ENCODE results near the gene ANKRD55. TPM values are rescaled to one million over a fixed set of nuclear protein-coding genes. Genes with fewer than 3 reads are reported as not detected.

ANKRD55 gene
- total and polyA plus RNA-seq, 2 donors (not counting 3 experiments of a cell fraction or from before 2014, with no cell fraction given): 1.4 to 2.1 TPM

DNA sequence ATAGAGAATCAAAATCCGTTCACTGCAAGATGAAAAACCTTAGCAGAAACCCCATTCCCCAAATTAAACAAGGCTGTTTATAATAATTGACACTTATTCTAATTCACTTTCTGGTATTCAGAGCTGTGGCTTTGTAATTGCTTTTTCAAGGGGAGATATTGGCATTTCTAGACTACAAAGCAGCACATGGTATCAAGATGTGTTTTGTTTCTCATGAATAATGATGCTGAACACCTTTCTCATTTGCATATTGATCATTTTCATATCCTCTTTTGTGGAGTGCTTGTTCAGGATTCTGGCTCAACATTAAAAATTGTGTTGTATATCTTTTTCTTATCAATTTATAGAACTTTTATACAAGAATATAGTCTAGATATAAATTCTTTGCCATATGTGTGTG is 22.4 kb upstream of the ANKRD55 start:
- no peak overlapping the region for H2AFZ ChIP-seq (ENCODE audit: low read depth, low read length)
- no peaks in the 10 kb centered on the region for H3K9me1 ChIP-seq (replicated peaks; ENCODE audit: control insufficient read depth, extremely low read depth, insufficient read depth, low read length)
- H3K4me3 ChIP-seq (replicated peaks in 1 of 3; ENCODE audit: insufficient read depth in 1 of 3, low read depth in 1 of 3, low read length in 3 of 3): no peak overlapping the region
- H3K36me3 ChIP-seq (ENCODE audit: control insufficient read depth in 2 of 2, extremely low read depth in 1 of 2, insufficient read depth in 2 of 2, low read length in 2 of 2): no peaks in the 10 kb centered on the region
- no peak overlapping the region for H3K27ac ChIP-seq (ENCODE audit: insufficient read depth, low read depth, low read length)
- intact Hi-C loops (cut with micrococcal nuclease) (no loop called here), dilution Hi-C loops (cut with MboI; ENCODE audit: extremely low pct_ligation_motif_present, low sequenced_read_pairs) (no loop called here)
- BruUV-seq (replicated peaks): no TSS peak
- no peak overlapping the region for H3K9ac ChIP-seq (replicated peaks; ENCODE audit: extremely low read depth, insufficient read depth, low read length)
- FAIRE-seq (no peak), DNase-seq (ENCODE audit: low read depth, low spot score) (no peak)
- H4K20me1 ChIP-seq (replicated peaks; ENCODE audit: control insufficient read depth, extremely low read depth, insufficient read depth, low read length): no peaks in the 10 kb centered on the region
- TF ChIP-seq, protein P1, sequence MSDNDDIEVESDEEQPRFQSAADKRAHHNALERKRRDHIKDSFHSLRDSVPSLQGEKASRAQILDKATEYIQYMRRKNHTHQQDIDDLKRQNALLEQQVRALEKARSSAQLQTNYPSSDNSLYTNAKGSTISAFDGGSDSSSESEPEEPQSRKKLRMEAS (IDR thresholded peaks at IDR 0.05; ENCODE audit: insufficient read depth, insufficient read length): no peak
- TF ChIP-seq GATA2 (IDR thresholded peaks at IDR 0.05; ENCODE audit: insufficient read depth, insufficient read length, low read depth, low read length) (no peak), JUN (IDR thresholded peaks at IDR 0.05; ENCODE audit: borderline replicate concordance, insufficient read depth, insufficient read length, low read depth) (no peak), EZH2 (IDR thresholded peaks at IDR 0.05; ENCODE audit: borderline replicate concordance, low read depth, low read length, severe bottlenecking) (no peak), FOS (IDR thresholded peaks at IDR 0.05; ENCODE audit: borderline replicate concordance, insufficient read depth, low read length) (no peak), MYC (IDR thresholded peaks at IDR 0.05; ENCODE audit: low read depth, low read length) (no peak), POLR2AphosphoS5 (IDR thresholded peaks at IDR 0.05; ENCODE audit: insufficient read depth, low read depth, low read length) (no peak), POLR2A (IDR thresholded peaks at IDR 0.05; ENCODE audit: low read depth, low read length) (no peak)
- TF ChIP-seq, protein P2, sequence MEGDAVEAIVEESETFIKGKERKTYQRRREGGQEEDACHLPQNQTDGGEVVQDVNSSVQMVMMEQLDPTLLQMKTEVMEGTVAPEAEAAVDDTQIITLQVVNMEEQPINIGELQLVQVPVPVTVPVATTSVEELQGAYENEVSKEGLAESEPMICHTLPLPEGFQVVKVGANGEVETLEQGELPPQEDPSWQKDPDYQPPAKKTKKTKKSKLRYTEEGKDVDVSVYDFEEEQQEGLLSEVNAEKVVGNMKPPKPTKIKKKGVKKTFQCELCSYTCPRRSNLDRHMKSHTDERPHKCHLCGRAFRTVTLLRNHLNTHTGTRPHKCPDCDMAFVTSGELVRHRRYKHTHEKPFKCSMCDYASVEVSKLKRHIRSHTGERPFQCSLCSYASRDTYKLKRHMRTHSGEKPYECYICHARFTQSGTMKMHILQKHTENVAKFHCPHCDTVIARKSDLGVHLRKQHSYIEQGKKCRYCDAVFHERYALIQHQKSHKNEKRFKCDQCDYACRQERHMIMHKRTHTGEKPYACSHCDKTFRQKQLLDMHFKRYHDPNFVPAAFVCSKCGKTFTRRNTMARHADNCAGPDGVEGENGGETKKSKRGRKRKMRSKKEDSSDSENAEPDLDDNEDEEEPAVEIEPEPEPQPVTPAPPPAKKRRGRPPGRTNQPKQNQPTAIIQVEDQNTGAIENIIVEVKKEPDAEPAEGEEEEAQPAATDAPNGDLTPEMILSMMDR (IDR thresholded peaks at IDR 0.05; ENCODE audit: extremely low read depth in 1 of 2, insufficient read depth in 1 of 2, low read depth in 1 of 2, low read length in 2 of 2): no peak
- no peaks in the 10 kb centered on the region for H3K9me3 ChIP-seq (replicated peaks; ENCODE audit: control insufficient read depth, insufficient read depth, low read length)
- ChIA-PET CTCF (interaction anchor here (1.0 kb wide), 1 partner anchor 319 kb away, joined by 3 read pairs; no protein-coding TSS in a partner anchor), POLR2A (no interaction called here)
- H3K79me2 ChIP-seq (ENCODE audit: control insufficient read depth, insufficient read depth, low read length): no peaks in the 10 kb centered on the region
- no peaks in the 10 kb centered on the region for H3K4me1 ChIP-seq (ENCODE audit: control insufficient read depth, extremely low read depth, insufficient read depth, low read length)
- H3K27me3 ChIP-seq (ENCODE audit: control insufficient read depth in 2 of 2, insufficient read depth in 2 of 2, low read length in 2 of 2): no peaks in the 10 kb centered on the region
- H3K4me2 ChIP-seq (ENCODE audit: insufficient read depth, low read length): no peak overlapping the region

Data from endothelial cell of umbilical vein (primary cell).